OCI-LY1 (cell line): ENCODE data around the gene TLDC2.

ENCODE experiments used
- H2AFZ ChIP-seq: fragments of 200-600 bp; sonication (generic), shearing (Covaris generic); 2 replicates; pipeline ENCODE4 v1.6.0; 2014; ENCODE audit warnings: antibody characterized with exemption, mild to moderate bottlenecking, low read length
- H3F3A ChIP-seq: fragments of 200-600 bp; sonication (generic), shearing (Covaris generic); 2 replicates; pipeline ENCODE4 v1.6.0; 2014; ENCODE audit warnings: mild to moderate bottlenecking, antibody characterized with exemption, low read length, moderate library complexity; ENCODE audit not compliant: insufficient read depth
- H3K27ac ChIP-seq: fragments of 200-600 bp; sonication (generic); 2 replicates; pipeline ENCODE4 v1.5.1; 2014; ENCODE audit warnings: low read length, mixed run types, mild to moderate bottlenecking, low read depth; ENCODE audit not compliant: poor library complexity, severe bottlenecking
- H3K27me3 ChIP-seq: fragments of 200-600 bp; sonication (generic); 2 replicates; pipeline ENCODE4 v1.6.0; 2014; ENCODE audit warnings: antibody characterized with exemption, mild to moderate bottlenecking, low read length, moderate library complexity; ENCODE audit not compliant: insufficient read depth
- H3K36me3 ChIP-seq: fragments of 200-600 bp; sonication (generic); 2 replicates; pipeline ENCODE4 v1.6.1; 2014; ENCODE audit warnings: mild to moderate bottlenecking, antibody characterized with exemption, low read length, moderate library complexity, mixed read lengths; ENCODE audit not compliant: insufficient read depth
- H3K4me1 ChIP-seq: fragments of 200-600 bp; sonication (generic); 2 replicates; pipeline ENCODE4 v1.5.1; 2014; ENCODE audit warnings: mild to moderate bottlenecking, low read length, moderate library complexity; ENCODE audit not compliant: insufficient read depth, severe bottlenecking
- H3K4me2 ChIP-seq: fragments of 200-600 bp; sonication (generic), shearing (Covaris generic); 2 replicates; pipeline ENCODE4 v1.6.1; 2014; ENCODE audit warnings: low read length
- H3K4me3 ChIP-seq: fragments of 200-600 bp; sonication (generic); 2 replicates; pipeline ENCODE4 v1.5.1; 2014; ENCODE audit warnings: low read length, low read depth, mild to moderate bottlenecking, mixed read lengths; ENCODE audit not compliant: poor library complexity, severe bottlenecking
- H3K79me2 ChIP-seq: fragments of 200-600 bp; shearing (Covaris generic); 2 replicates; pipeline ENCODE4 v1.6.1; 2016; ENCODE audit warnings: mixed run types, low read length, mixed read lengths; ENCODE audit not compliant: insufficient read depth
- H3K9ac ChIP-seq: fragments of 200-600 bp; sonication (generic), shearing (Covaris generic); 2 replicates; pipeline ENCODE4 v1.6.1; 2014; ENCODE audit warnings: mild to moderate bottlenecking, low read length, mixed read lengths
- H3K9me2 ChIP-seq: fragments of 200-600 bp; sonication (generic), shearing (Covaris generic); 2 replicates; pipeline ENCODE4 v1.6.1; 2014; ENCODE audit warnings: low read depth, mild to moderate bottlenecking, low read length, mixed read lengths
- H3K9me3 ChIP-seq: fragments of 200-600 bp; shearing (Covaris generic); 2 replicates; pipeline ENCODE4 v1.6.1; 2014; ENCODE audit warnings: low read length, mixed read lengths
- H4K20me1 ChIP-seq: fragments of 200-600 bp; sonication (generic), shearing (Covaris generic); 2 replicates; pipeline ENCODE4 v1.6.0; 2016; ENCODE audit warnings: mild to moderate bottlenecking, low read length; ENCODE audit not compliant: insufficient read depth
- CTCF ChIP-seq: fragments of 200-600 bp; sonication (generic), shearing (Covaris generic); IDR thresholded peaks from 2 replicates; pipeline ENCODE4 v1.5.1; 2017; ENCODE audit warnings: mild to moderate bottlenecking, antibody characterized with exemption, low read length, moderate library complexity, mixed read lengths
- EZH2 ChIP-seq: fragments of 200-600 bp; sonication (generic), shearing (Covaris generic); IDR thresholded peaks from 2 replicates; pipeline ENCODE4 v1.8.0; 2017; ENCODE audit warnings: borderline replicate concordance, mixed run types, mild to moderate bottlenecking, antibody characterized with exemption, low read length, moderate library complexity, mixed read lengths

The TLDC2 gene

GRCh38 chr20:36924167-36925045 lies 48.5 kb downstream of the TLDC2 start:
- Histone ChIP-seq H3K9me2 (no peaks in the 10 kb centered on the region), H3K27ac (no peak overlapping the region), H4K20me1 (no peaks in the 10 kb centered on the region), H3F3A (0 out of 2 replicates have a peak, but pooled peaks cover 2% of the 10 kb centered on the region), H3K4me3 (no peak overlapping the region), H3K9ac (no peak overlapping the region), H3K4me2 (no peak overlapping the region), H2AFZ (no peak overlapping the region), H3K79me2 (no peaks in the 10 kb centered on the region), H3K4me1 (no peaks in the 10 kb centered on the region), H3K36me3 (peaks cover 17% of the 10 kb centered on the region), H3K9me3 (no peaks in the 10 kb centered on the region), H3K27me3 (no peaks in the 10 kb centered on the region)
- TF ChIP-seq EZH2: no peak
- no peak for TF ChIP-seq CTCF

DNA sequence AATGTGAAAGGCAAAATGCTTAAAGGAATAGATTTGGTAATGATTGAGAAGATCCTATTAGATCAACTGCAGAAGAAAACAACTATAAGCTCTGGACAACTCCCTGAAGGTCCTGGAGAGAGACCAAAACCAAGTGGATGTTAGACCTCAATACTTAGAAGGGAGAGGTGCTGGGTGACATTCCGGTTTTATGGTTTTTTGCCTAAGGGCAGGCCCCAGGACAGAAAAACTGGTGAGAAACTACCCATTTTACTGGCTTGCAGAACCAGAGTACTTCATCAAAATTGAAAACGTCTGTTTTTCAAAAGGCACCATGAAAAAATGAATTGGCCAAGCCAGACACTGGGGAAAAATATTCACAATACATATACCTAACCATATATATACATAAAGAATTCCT lies 49.3 kb downstream of the TLDC2 start:
- Histone ChIP-seq H3K4me1 (no peaks in the 10 kb centered on the region), H3K36me3 (peaks cover 23% of the 10 kb centered on the region), H3K27ac (no peak overlapping the region), H3K9me2 (no peaks in the 10 kb centered on the region), H4K20me1 (no peaks in the 10 kb centered on the region), H3K27me3 (no peaks in the 10 kb centered on the region), H3K9me3 (no peaks in the 10 kb centered on the region), H3K9ac (no peak overlapping the region), H3K79me2 (no peaks in the 10 kb centered on the region), H3K4me2 (no peak overlapping the region), H2AFZ (no peak overlapping the region), H3F3A (0 out of 2 replicates have a peak, but pooled peaks cover 2% of the 10 kb centered on the region), H3K4me3 (no peak overlapping the region)
- TF ChIP-seq EZH2 (no peak), CTCF (no peak)

- Histone ChIP-seq H3K9me3 (no peaks in the 10 kb centered on the region), H3K79me2 (no peaks in the 10 kb centered on the region), H2AFZ (no peak overlapping the region), H3K27ac (no peak overlapping the region), H4K20me1 (no peaks in the 10 kb centered on the region), H3K27me3 (no peaks in the 10 kb centered on the region), H3K4me1 (no peaks in the 10 kb centered on the region), H3K4me2 (no peak overlapping the region), H3K9ac (no peak overlapping the region), H3K9me2 (no peaks in the 10 kb centered on the region), H3K36me3 (peaks cover 36% of the 10 kb centered on the region), H3K4me3 (no peak overlapping the region), H3F3A (0 out of 2 replicates have a peak, but pooled peaks cover 2% of the 10 kb centered on the region)
- TF ChIP-seq EZH2: no peak
- no peak for TF ChIP-seq CTCF
These were observed 50.8 kb downstream of the TLDC2 start for GRCh38 chr20:36926653-36927200.
